H1 (cell line): ENCODE measurements around the gene RBM15B. TPM values are rescaled to one million over a fixed set of nuclear protein-coding genes. Genes with fewer than 3 reads are reported as not detected.

ENCODE experiments used
- CTCF ChIA-PET: fragments of 300-600 bp; sonication (Branson Sonifier 250); formaldehyde crosslinking; loops from one replicate; lab custom pipeline; 2021; ENCODE audit not compliant: partially characterized antibody; lab: Charles Lee
- POLR2A ChIA-PET: fragments of 300-600 bp; sonication (Branson Sonifier 250); formaldehyde crosslinking; loops from one replicate; lab custom pipeline; 2021; ENCODE audit warnings: inconsistent platforms; ENCODE audit not compliant: partially characterized antibody; lab: Charles Lee
- DNase-seq, 2 experiments: peaks; one replicate each; pipeline versions ENCODE4 v3.0.0 to v3.0.0-alpha.2; 2010 to 2022; ENCODE audit warnings: low spot score in 2 of 2, low read depth in 1 of 2, mixed read lengths in 1 of 2
- FAIRE-seq: peaks from 2 replicates; lab custom pipeline; 2011; peaks lifted over from hg19 to GRCh38; lab: Jason Lieb, UNC
- H2AFZ ChIP-seq: 2 replicates; pipeline ENCODE4 v1.8.1; 2012; ENCODE audit warnings: low read length, inconsistent platforms
- H2AK5ac ChIP-seq: 2 replicates; pipeline ENCODE4 v1.6.1; 2013; ENCODE audit warnings: low read depth, low read length
- H2BK120ac ChIP-seq: replicated peaks from 2 replicates; pipeline ENCODE3; 2013; ENCODE audit warnings: low read depth, low read length, inconsistent platforms
- H2BK12ac ChIP-seq: 2 replicates; pipeline ENCODE4 v1.6.1; 2013; ENCODE audit warnings: low read depth, low read length
- H2BK15ac ChIP-seq: 2 replicates; pipeline ENCODE4 v1.6.1; 2013; ENCODE audit warnings: low read length
- H2BK20ac ChIP-seq: 2 replicates; pipeline ENCODE4 v1.6.1; 2013; ENCODE audit warnings: low read length
- H2BK5ac ChIP-seq: 2 replicates; pipeline ENCODE4 v1.6.1; 2013; ENCODE audit warnings: low read depth, low read length
- H3K14ac ChIP-seq: 2 replicates; pipeline ENCODE4 v1.6.1; 2013; ENCODE audit warnings: inconsistent platforms; ENCODE audit not compliant: insufficient read length
- H3K18ac ChIP-seq: 2 replicates; pipeline ENCODE4 v1.6.1; 2013; ENCODE audit warnings: low read length; ENCODE audit errors: extremely low read depth
- H3K23ac ChIP-seq: 2 replicates; pipeline ENCODE4 v1.6.1; 2013; ENCODE audit warnings: inconsistent platforms; ENCODE audit not compliant: insufficient read length
- H3K23me2 ChIP-seq: 2 replicates; pipeline ENCODE4 v1.6.1; 2013; ENCODE audit warnings: low read depth, low read length
- H3K27ac ChIP-seq: 2 replicates; pipeline ENCODE4 v1.6.1; 2011; ENCODE audit warnings: low read depth, low read length, inconsistent platforms
- H3K27me3 ChIP-seq, 4 experiments: replicated peaks in 1 of 4; 1 replicate in 1 of 4; 2 replicates in 3 of 4; pipeline versions ENCODE4 v1.6.1 to v1.8.1; 2011 to 2013; ENCODE audit warnings: low read length in 3 of 4, mild to moderate bottlenecking in 3 of 4, inconsistent platforms in 2 of 4, mixed read lengths in 2 of 4, moderate library complexity in 1 of 4; ENCODE audit not compliant: control insufficient read depth in 3 of 4, insufficient read depth in 3 of 4; ENCODE audit errors: extremely low read depth in 1 of 4
- H3K36me3 ChIP-seq, 4 experiments: 2 replicates each; pipeline versions ENCODE4 v1.6.1 to v1.8.1; 2011 to 2013; ENCODE audit warnings: mild to moderate bottlenecking in 4 of 4, low read length in 3 of 4, moderate library complexity in 2 of 4, control low read depth in 1 of 4, inconsistent platforms in 1 of 4; ENCODE audit not compliant: insufficient read depth in 4 of 4, control insufficient read depth in 2 of 4
- H3K4ac ChIP-seq: replicated peaks from 2 replicates; pipeline ENCODE3; 2013; ENCODE audit warnings: low read length, low read depth, mixed read lengths, inconsistent platforms; ENCODE audit not compliant: insufficient read length
- H3K4me1 ChIP-seq, 4 experiments: replicated peaks in 1 of 4; 1 replicate in 1 of 4; 2 replicates in 3 of 4; pipeline versions ENCODE4 v1.6.1 to v1.8.1; 2011 to 2013; ENCODE audit warnings: low read length in 3 of 4, inconsistent platforms in 2 of 4, mixed read lengths in 1 of 4; ENCODE audit not compliant: insufficient read depth in 4 of 4, control insufficient read depth in 3 of 4
- H3K4me2 ChIP-seq, 2 experiments: 2 replicates each; pipeline versions ENCODE4 v1.6.1 to v1.8.1; 2011 to 2013; ENCODE audit warnings: low read depth in 2 of 2, low read length in 2 of 2, control low read depth in 1 of 2, inconsistent platforms in 1 of 2, mild to moderate bottlenecking in 1 of 2; ENCODE audit not compliant: insufficient read depth in 1 of 2
- H3K4me3 ChIP-seq, 4 experiments: fragments of 200-600, 300-600 bp in 1 of 4; sonication (generic), shearing (Covaris generic), sonication (Bioruptor Twin) in 1 of 4; 2 replicates each; pipeline versions ENCODE4 v1.5.1 to v1.8.1; 2011 to 2016; ENCODE audit warnings: low read length in 4 of 4, low read depth in 3 of 4, control low read depth in 2 of 4, inconsistent platforms in 2 of 4, mild to moderate bottlenecking in 2 of 4, mixed read lengths in 1 of 4, moderate library complexity in 1 of 4; ENCODE audit not compliant: insufficient read depth in 2 of 4; ENCODE audit errors: extremely low read depth in 1 of 4
- H3K56ac ChIP-seq: replicated peaks from 2 replicates; pipeline ENCODE3; 2013; ENCODE audit warnings: low read depth, mild to moderate bottlenecking, mixed read lengths, low read length, inconsistent platforms; ENCODE audit not compliant: insufficient read length
- H3K79me1 ChIP-seq: 2 replicates; pipeline ENCODE4 v1.6.1; 2013; ENCODE audit warnings: low read depth, low read length, control low read depth
- H3K79me2 ChIP-seq, 2 experiments: 2 replicates each; pipeline versions ENCODE4 v1.6.1 to v1.8.1; 2012 to 2013; ENCODE audit warnings: low read length in 2 of 2, mild to moderate bottlenecking in 2 of 2, inconsistent platforms in 1 of 2; ENCODE audit not compliant: insufficient read depth in 2 of 2, control insufficient read depth in 1 of 2
- H3K9ac ChIP-seq, 4 experiments: replicated peaks in 1 of 4; 1 replicate in 1 of 4; 2 replicates in 3 of 4; pipeline versions ENCODE4 v1.6.1 to v1.8.1; 2011 to 2013; ENCODE audit warnings: low read depth in 3 of 4, low read length in 3 of 4, control low read depth in 2 of 4, mild to moderate bottlenecking in 2 of 4, moderate library complexity in 2 of 4, inconsistent platforms in 1 of 4; ENCODE audit errors: extremely low read depth in 1 of 4
- H3K9me3 ChIP-seq, 2 experiments: 2 replicates each; pipeline versions ENCODE4 v1.6.1 to v1.8.1; 2012 to 2013; ENCODE audit warnings: mild to moderate bottlenecking in 2 of 2, moderate library complexity in 2 of 2, control low read depth in 1 of 2, inconsistent platforms in 1 of 2, low read depth in 1 of 2, low read length in 1 of 2, mixed read lengths in 1 of 2; ENCODE audit not compliant: insufficient read depth in 2 of 2
- H4K20me1 ChIP-seq, 2 experiments: replicated peaks in 1 of 2; 2 replicates each; pipeline versions ENCODE3 to v1.8.1; 2011 to 2013; ENCODE audit warnings: inconsistent platforms in 2 of 2, low read length in 2 of 2, mild to moderate bottlenecking in 1 of 2; ENCODE audit not compliant: insufficient read depth in 2 of 2, control insufficient read depth in 1 of 2
- H4K5ac ChIP-seq: 2 replicates; pipeline ENCODE4 v1.6.1; 2013; ENCODE audit warnings: low read length, low read depth, mixed read lengths, inconsistent platforms; ENCODE audit not compliant: insufficient read length
- H4K8ac ChIP-seq: 2 replicates; pipeline ENCODE4 v1.8.0; 2013; ENCODE audit warnings: mild to moderate bottlenecking, moderate library complexity, low read length, inconsistent platforms; ENCODE audit not compliant: insufficient read depth; ENCODE audit errors: extremely low read depth
- H4K91ac ChIP-seq: replicated peaks from 2 replicates; pipeline ENCODE3; 2013; ENCODE audit warnings: low read length, mixed read lengths, inconsistent platforms; ENCODE audit not compliant: insufficient read length
- CHD2 ChIP-seq: IDR thresholded peaks from 2 replicates; pipeline ENCODE4 v1.6.1; 2012; ENCODE audit warnings: low read length, improper control_type of control experiment
- GABPA ChIP-seq: IDR thresholded peaks from 2 replicates; pipeline ENCODE4 v1.6.1; 2011; ENCODE audit warnings: mild to moderate bottlenecking, low read length, moderate library complexity, borderline replicate concordance; ENCODE audit not compliant: insufficient read depth
- POLR2A ChIP-seq, 2 experiments: IDR thresholded peaks; 1 replicate in 1 of 2; 2 replicates in 1 of 2; pipeline ENCODE4 v1.6.1; 2011; ENCODE audit warnings: low read depth in 2 of 2, low read length in 2 of 2, mild to moderate bottlenecking in 2 of 2; ENCODE audit errors: control extremely low read depth in 1 of 2
- POLR2AphosphoS5 ChIP-seq: IDR thresholded peaks from 2 replicates; pipeline ENCODE4 v1.6.1; 2011; ENCODE audit warnings: low read depth, low read length
- WGBS, 2 experiments: shearing (Covaris generic) in 1 of 2; methylation state at CpG; one replicate each; pipeline versions ENCODE4 v1.1.6 to v1.1.7; 2013 to 2015; ENCODE audit warnings: low lambda C conversion rate in 2 of 2, mixed read lengths in 2 of 2, inconsistent platforms in 1 of 2, low coverage in 1 of 2, missing lambda C conversion rate in 1 of 2; ENCODE audit not compliant: insufficient replicate concordance in 2 of 2, insufficient coverage in 1 of 2, insufficient read length in 1 of 2; ENCODE audit errors: extremely low coverage in 1 of 2, missing lambda C conversion rate in 1 of 2; 5-methylcytosine and 5-hydroxymethylcytosine counted together
- polyA plus RNA-seq, 7 experiments: library from polyadenylated mRNA; depleted of rRNA in 3 of 7; stranded (reverse) in 5 of 7; unstranded in 2 of 7; fragments of >200 nt in 5 of 7; fragments of 200-250 nt in 2 of 7; gene quantifications; 1 replicate in 5 of 7; 2 replicates in 1 of 7; 4 replicates in 1 of 7; pipeline versions ENCODE4 v1.2.1 to v1.2.3, GENCODE V29; 2011 to 2013; ENCODE audit warnings: missing spikeins in 2 of 7, mixed read lengths in 2 of 7
- total RNA-seq: library from RNA; stranded (reverse); fragmentation: NEBNext Ultra II Directional; extraction: Animal tissue kit (Norgen Biotek cat#: 25700); gene quantifications from 2 replicates; pipeline ENCODE4 v1.2.1, GENCODE V29; 2021

RBM15B gene
- total and polyA plus RNA-seq, 2 of the 8 experiments (the other 6 are each of a cell fraction or from before 2014, with no cell fraction given) = 22.2 to 59.1 TPM

DNA sequence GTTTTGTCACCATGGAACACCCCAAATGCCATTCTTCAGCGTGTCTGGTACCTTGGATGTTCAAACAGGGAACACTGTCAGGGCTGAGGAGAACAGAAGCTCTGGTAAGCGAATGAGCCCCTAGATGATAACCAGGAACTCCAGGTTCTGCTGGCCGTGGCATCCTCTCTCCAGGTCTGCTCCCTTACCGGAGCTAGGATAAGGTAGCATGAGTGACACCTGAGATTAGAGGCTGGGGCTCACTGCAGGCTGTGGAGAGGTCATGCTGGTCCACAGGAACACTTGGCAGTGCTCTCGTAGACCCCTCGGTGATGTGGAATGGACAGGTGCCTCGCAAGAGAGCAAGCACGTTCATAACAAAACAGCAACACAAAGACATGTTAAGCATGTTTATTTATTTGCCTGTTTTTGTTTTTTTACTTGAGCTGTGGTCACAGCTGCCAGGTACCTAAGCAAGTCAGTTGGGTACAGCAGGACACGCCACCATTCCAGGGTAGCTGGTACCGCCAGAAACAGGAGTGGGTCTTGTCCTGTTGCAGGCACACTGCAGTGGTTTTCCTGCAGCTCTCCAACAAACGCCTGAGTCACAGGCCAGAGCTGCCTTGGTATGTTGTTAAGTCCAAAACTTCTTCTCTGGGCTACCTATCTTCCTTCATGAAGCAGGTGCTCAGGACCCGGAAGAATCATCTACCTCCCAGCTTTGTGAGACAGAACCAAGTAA, 4.6 kb downstream of the RBM15B start:
- H2BK20ac ChIP-seq = no peak overlapping the region
- WGBS, 2 experiments = 90% methylated on average over 12 of the region's 12 CpGs; no CpG with 5 or more reads in 1 of the 2 experiments
- H3K14ac ChIP-seq = no peak overlapping the region
- H3K23ac ChIP-seq = no peak overlapping the region
- H3K27ac ChIP-seq = no peak overlapping the region
- H2BK12ac ChIP-seq = no peak overlapping the region
- CTCF ChIA-PET = interaction anchor here (1.2 kb wide), 1 partner anchor 285 kb away, joined by 3 read pairs; no protein-coding TSS in a partner anchor
- H2BK5ac ChIP-seq = no peak overlapping the region
- no peak overlapping the region for H3K18ac ChIP-seq
- H2AK5ac ChIP-seq = no peak overlapping the region
- no peak overlapping the region for H2BK15ac ChIP-seq
- no peak for DNase-seq
- H3K79me1 ChIP-seq = peaks cover 15% of the 10 kb centered on the region
- TF ChIP-seq POLR2AphosphoS5 (peak; percentile 85), GABPA (no peak), POLR2A (IDR thresholded peaks at IDR 0.05; ENCODE audit: control extremely low read depth in 1 of 2, low read depth in 2 of 2, low read length in 2 of 2) (peak in 1 of 2 experiments; percentile 50; a peak in 1 of 3 replicates), CHD2 (no peak)
- TF ChIP-seq, all 59 proteins: peak for 2
- Histone ChIP-seq H2BK120ac (no peak overlapping the region), H3K9me3 (no peaks in the 10 kb centered on the region; a peak in 1 of 4 replicates), H3K4me1 (peaks cover 0 to 18% (median 11%) of the 10 kb centered on the region in 4 experiments; a peak in 5 of 7 replicates), H3K4me3 (no peak overlapping the region), H3K9ac (no peak overlapping the region; a peak in 1 of 7 replicates), H3K36me3 (peaks cover 27 to 65% (median 35%) of the 10 kb centered on the region in 4 experiments), H3K23me2 (peaks cover 9% of the 10 kb centered on the region; the same call in 1 of the 2 replicates), H4K91ac (no peak overlapping the region), H4K20me1 (peaks cover 32 to 35% of the 10 kb centered on the region in 2 experiments), H2AFZ (no peak overlapping the region), H3K79me2 (peaks cover 22 to 44% of the 10 kb centered on the region in 2 experiments), H3K4me2 (peak overlapping the region in 1 of 2 experiments; percentile 22; a peak in 1 of 4 replicates), H3K4ac (no peak overlapping the region), H4K8ac (no peak overlapping the region; the same call in 1 of the 2 replicates), H3K27me3 (no peaks in the 10 kb centered on the region), H3K56ac (no peak overlapping the region), H4K5ac (no peak overlapping the region)
- POLR2A ChIA-PET = interaction anchor here (0.6 to 3.9 kb wide), 5 partner anchors 10 to 288 kb away, joined by 3 to 23 read pairs (median 4); partner anchors contain the start of gene MANF
- no peak for FAIRE-seq
